ENCODE data around the gene CHKB. TPM values are rescaled to one million over a fixed set of nuclear protein-coding genes. Genes with fewer than 3 reads are reported as not detected.
"Not testable (repeated sequence)": the region's sequence is repeated elsewhere in the genome, so short reads cannot be mapped to it uniquely, and the experiment has no call there.

CHKB gene
- total RNA-seq, 1 donor from 2014 or later, result 25.4 TPM

DNA sequence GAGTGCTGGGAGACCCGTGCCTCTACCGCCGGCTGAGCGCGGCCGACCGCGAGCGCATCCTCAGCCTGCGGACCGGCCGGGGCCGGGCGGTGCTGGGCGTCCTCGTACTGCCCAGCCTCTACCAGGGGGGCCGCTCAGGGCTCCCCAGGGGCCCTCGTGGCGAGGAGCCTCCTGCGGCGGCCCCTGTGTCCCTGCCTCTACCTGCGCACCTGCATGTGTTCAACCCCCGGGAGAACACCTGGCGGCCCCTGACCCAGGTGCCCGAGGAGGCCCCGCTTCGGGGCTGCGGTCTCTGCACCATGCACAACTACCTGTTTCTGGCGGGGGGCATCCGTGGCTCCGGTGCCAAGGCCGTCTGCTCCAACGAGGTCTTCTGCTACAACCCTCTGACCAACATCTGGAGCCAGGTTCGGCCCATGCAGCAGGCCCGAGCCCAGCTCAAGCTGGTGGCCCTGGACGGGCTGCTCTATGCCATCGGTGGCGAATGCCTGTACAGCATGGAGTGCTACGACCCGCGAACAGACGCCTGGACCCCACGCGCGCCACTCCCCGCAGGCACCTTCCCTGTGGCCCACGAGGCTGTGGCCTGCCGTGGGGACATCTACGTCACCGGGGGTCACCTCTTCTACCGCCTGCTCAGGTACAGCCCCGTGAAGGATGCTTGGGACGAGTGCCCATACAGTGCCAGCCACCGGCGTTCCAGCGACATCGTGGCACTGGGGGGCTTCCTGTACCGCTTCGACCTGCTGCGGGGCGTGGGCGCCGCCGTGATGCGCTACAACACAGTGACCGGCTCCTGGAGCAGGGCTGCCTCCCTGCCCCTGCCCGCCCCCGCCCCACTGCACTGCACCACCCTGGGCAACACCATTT lies 33.5 kb downstream of the CHKB start:
- DNase-seq (ENCODE audit: low read depth in 2 of 2), result no peak

DNA sequence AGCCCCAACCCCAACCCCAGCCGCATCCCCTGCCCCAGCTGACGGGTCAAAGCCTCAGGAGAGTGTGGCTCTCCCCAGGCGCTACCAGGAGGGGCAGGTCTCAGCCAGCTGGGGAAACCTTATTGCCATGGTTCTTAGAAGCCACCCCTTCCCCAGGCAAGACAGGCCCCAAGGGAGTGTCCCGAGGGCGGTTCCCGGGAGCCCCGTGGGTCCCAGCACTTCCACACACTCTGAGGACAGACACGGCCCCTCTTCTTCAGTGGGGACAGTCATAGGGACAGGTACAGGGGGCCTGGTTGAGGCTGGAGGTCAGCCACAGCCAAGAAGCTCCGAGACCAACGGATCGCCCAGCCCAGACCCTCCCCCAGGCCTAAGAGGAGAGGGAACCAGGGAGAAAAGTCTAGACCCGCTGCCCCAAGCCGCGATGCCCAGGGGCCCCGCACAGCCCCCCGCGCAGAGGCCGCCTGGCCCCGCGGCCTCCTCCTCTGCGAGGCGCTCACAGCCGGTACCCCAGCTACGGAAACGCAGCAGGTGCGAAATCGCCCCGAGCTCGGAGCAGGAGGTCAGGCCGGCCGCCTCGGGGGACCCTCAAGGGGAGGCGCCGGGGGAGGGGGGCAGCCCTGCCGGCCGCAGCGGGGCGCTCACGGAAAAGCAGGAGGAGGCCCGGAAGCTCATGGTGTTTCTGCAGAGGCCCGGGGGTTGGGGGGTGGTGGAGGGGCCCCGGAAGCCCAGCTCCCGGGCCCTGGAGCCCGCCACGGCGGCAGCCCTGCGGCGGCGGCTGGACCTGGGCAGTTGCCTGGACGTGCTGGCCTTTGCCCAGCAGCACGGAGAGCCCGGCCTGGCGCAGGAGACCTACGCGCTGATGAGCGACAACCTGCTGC lies 34.4 kb downstream of the CHKB start:
- DNase-seq (ENCODE audit: low read depth in 2 of 2), result no peak

DNA sequence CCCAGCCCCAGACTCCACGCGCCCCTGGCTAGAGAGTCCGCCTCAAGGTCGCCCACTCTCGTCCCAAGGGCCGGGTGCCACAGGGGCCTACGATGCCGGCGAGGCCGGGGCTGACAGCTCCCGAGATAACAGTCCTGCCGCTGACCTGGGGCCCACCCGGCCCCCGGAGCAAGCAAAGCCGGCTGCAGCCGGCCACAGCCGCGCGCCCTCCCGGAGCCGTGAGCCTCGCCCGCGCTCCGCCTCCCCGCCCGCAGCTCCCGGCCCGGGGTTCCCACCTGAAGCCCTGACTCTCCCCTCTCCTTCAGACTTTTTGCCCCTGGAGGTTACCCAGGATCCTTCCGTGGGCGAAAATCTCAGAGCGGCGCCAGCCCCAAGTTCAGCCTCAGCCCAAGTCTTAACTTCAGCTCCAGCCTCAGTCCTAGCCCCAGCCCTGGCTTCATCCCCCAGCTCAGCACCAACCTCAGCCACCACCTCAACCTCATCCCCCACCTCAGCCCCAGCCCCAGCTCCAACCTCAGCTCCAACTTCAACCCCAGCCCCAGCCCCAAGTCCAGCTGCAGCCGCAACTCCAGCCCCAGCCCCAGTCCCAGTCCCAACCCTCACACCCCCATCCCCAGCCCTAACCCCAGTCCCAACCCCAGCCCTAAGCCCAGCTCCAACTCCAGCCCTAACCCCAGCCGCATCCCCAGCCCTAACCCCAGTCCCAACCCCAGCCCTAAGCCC lies 35.2 kb downstream of the CHKB start:
- DNase-seq (ENCODE audit: low read depth in 2 of 2), result no peak

DNA sequence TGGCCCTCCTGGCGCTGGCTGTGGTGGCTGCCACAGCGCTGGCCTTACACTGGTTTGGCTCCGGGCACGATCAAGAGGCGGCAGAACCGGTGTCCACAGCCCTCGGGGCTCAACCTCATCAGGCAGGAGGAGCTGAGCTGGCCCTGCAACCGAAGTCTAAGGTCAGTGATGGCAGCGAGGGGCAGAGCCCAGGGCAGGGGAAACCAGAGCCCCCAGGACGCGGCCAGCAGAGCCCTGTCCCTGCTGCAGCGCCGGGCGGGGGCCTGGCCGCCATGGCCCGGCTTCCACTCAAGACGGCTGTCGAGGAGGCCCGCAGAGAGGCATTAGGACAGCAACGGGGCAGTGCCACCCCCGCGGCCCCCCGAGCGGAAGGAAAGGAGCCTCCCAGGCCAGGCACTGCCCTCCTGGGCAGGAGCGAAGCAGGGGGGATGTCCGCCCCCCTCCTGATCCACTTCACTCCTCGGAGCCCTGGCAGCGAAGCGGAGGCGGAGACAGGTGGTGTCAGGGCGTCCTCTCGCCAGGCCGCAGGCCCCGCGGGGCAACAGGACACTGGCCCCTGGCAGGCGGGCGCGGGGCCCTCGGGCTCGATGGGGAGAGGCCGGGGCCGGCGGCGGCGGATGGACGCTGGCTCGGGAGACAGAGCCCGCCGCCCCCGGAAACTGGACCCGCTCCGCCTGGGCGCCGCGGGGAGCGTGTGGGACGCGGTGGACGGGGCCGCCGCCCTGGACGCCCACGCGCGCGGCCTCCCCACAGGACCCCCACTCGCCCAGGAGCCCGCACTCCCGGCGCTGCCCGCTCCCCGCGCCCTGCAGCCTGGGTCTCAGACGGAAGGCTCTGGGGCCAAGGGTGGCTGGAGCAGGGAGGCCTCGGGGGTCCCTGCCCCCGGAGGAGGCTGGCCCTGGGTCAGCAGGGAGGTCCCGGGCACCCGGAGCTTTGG lies 36.1 kb downstream of the CHKB start:
- DNase-seq (ENCODE audit: low read depth in 2 of 2), result no peak

DNA sequence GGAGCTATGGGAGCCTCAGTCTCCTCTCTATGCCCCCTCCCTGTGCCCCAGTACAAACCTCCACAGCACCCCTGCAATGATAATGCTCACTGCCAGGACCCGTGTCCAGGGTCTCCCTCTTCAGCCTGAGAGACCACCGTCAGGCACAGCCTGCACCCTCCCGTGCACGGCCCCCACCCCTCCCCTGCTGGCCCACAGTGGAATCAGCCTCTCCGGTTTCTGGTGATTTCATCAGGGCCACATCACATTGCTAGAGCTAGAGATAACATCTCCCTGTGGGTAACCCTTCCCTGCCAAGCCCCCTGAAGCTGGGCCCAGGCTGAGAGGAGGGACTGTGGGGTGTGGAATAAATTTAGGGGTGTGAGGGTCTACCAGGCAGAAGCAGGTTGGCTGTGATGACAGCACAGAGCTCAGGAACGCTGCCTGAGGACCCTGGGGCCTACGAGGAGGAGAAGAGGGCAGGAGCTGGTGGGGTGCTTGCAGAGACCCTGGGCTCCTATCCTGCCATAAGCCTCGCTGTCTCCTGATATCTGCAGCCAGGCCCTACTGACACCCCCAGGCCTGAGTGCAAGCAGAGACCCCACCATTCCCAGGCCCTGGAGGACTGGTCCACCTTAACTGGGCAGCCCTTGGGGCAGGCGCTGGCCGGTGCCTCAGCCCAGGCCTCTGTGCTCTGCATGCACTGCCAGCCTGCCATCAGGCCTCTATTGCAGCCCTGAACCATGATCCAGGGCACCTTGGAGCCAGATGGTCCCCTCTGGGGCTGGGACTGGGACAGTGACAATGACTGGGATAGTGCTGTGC lies 36.9 kb downstream of the CHKB start, which contains the start of gene KLHDC7B:
Gene KLHDC7B (plus strand): TSS at position 378 of the 804 bp plus-strand sequence. CDS start 345 bp downstream, at position 723.
- DNase-seq (ENCODE audit: low read depth in 2 of 2), result no peak

DNA sequence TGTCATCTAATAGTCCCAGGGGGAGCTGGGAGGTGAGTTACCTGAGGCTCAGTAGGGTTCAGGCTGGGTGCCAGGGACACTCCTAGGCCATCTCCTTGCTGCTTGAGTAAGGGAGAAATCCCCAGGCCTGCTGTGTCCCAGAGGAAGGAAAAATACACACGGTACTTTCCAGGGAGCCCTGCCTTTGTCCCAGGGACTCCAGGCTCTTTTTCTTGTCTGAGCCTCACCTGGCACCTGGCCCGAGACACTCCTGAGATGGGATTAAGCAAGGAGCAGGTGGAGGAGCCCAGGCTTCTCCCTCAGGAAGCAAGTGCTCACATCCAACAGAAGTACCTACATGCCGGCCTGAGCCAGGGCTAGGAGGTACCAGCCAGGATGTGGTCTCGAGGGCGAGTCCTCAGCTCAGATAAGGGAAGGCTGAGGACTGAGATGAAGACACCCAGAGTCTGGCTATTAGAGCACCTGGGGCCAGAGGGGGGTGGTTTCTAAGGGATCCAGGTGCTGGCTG lies 37.8 kb downstream of the CHKB start:
- no peak for DNase-seq (ENCODE audit: low read depth in 2 of 2)

DNA sequence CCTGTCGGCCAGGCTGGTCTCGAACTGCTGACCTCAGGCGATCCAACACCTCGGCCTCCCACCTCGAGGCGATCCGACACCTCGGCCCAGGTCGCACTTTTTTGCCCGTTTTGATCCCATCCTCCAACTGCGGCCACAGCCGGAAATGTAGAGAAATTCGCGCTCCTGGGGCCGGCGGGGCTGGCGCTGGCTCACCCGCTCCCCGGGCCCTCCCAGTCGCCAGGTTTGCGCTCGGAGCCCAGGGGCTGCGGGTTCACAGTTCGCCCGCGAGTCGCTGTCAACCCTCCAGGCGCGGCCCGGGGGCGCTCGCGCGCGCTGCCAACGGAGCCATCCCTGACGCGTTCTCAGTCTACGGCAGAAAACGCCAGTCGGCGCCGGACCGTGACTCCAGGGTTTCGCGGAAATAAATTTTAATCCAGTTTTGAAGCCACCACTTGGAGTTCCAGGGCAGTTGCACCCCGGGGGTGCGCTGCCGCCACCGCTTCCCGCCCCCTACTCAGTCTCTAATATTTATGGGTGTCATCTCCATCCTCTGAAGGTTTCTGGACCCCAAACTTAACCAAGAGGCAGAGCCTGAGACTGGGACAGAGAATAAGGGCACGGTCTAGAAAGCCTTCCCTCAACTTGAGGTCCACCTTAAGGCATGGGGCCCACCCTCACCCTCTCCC lies 38.4 kb downstream of the CHKB start:
- DNase-seq (ENCODE audit: low read depth in 2 of 2), result peak; percentile 64 to 79

DNA sequence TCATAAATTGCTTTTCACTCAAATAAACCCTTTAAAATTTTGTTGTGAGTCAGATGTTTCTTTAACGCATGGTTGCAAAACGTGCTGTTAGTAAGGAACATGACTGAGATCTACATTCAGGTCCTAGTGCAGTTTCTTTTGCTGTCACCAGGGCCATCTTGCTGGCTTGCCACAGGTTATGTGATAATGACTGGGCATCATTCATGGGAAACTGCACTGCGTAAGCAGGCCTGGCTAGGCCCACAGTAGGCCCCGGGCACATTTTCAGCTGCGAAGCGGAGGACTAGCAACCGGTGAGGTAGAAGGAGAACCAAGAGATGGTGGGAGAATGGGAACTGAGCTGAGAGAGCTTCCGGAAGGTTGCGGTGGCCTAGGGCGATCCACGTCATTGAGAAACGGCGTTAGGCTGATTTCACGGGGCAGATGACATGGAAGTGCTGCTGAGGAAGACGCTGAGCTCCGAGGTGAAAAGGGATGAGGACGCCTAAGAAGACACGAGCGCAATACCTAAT lies 40.2 kb downstream of the CHKB start:
- no peak for DNase-seq (ENCODE audit: low read depth in 2 of 2)

DNA sequence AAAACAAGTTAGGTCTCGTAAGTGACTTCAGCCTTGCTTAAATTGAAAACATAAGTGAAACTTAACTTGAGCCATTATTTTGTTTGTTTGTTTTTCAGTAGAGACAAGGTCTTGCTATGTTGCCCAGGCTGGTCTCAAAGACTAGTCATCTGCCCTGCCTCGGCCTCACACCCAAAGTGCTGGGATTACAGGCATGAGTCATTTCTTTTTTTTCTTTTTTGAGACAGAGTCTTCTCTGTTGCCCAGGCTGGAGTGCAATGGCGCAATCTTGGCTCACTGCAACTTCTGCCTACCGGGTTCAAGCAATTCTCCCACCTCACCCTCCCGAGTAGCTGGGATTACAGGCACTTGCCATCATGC lies 41.0 kb downstream of the CHKB start:
- DNase-seq (ENCODE audit: low read depth in 2 of 2), result peak in 1 of 2 donors; percentile 66

DNA sequence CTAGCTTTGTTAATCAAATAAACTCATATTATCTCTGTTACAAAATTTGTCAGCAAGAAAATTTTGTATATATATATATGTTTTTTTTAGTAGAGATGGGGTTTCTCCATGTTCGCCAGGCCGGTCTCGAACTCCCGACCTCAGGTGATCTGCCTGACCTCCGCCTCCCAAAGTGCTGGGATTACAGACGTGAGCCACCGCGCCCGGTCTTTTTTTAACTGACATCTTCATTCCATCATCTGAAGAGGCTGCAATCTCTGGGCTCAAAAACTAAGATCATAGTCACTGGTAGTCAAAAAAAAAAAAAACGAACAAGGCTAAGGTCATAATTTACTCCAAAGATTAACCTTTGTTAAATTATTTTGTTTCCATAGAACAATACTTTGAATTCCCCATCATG lies 42.3 kb downstream of the CHKB start:
- no peak for DNase-seq (ENCODE audit: low read depth in 2 of 2)

DNA sequence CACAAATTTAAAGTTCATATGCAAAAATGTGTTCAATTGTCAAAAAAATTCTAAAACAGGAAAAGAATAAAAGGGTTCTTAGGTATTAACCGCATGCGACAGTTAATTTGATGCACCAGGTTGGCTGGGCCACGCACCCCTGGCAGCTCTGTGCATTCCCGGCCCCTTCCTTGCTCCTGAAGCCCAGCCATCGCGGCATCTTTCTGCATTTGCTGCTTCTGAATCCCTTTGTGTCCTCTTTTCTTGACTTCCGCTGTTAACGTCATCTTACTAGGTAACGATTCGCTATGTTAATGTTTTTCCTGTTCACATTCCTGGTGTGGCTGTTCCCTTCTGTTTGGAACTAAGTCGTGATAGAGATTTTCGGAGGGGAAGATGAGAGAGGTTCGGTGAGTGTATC lies 44.9 kb downstream of the CHKB start:
- DNase-seq (ENCODE audit: low read depth in 2 of 2), result no peak

DNA sequence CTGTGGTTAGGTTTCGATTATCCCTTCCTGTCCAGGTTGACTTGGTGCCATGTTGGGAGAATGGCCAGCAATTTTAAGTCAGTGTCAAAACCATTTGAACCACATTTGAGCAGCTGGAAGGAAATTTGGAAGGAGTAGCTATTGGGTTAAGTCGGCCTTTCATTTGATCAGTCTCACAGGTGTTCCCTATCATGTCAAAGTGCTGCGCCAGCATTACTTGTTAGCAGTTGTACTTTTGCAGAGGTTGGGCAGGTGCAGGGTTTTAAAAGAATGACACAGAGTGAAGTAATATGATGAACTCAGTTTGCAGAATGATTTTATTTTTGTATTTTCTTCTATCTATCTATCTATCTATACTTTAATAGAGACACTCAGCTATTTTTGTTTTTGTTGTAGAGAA lies 46.4 kb downstream of the CHKB start:
- DNase-seq (ENCODE audit: low read depth in 2 of 2), result no peak

DNA sequence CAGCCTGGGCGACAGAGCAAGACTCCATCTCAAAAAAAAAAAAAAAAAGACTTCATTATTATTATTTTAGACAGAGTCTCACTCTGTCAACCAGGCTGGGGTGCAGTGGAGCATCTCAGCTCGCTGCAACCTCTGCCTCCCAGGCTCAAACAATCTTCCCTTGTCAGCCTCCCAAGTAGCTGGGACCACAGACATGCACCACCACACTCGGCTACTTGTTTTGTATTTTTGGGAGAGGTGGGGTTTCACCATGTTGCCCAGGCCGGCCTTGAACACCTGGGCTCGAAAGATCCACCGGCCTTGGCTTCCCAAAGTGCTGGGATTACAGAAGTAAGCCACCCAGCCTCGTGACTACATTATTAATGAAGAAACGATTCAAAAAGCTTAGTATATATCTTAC lies 47.5 kb downstream of the CHKB start:
- no peak for DNase-seq (ENCODE audit: low read depth in 2 of 2)

DNA sequence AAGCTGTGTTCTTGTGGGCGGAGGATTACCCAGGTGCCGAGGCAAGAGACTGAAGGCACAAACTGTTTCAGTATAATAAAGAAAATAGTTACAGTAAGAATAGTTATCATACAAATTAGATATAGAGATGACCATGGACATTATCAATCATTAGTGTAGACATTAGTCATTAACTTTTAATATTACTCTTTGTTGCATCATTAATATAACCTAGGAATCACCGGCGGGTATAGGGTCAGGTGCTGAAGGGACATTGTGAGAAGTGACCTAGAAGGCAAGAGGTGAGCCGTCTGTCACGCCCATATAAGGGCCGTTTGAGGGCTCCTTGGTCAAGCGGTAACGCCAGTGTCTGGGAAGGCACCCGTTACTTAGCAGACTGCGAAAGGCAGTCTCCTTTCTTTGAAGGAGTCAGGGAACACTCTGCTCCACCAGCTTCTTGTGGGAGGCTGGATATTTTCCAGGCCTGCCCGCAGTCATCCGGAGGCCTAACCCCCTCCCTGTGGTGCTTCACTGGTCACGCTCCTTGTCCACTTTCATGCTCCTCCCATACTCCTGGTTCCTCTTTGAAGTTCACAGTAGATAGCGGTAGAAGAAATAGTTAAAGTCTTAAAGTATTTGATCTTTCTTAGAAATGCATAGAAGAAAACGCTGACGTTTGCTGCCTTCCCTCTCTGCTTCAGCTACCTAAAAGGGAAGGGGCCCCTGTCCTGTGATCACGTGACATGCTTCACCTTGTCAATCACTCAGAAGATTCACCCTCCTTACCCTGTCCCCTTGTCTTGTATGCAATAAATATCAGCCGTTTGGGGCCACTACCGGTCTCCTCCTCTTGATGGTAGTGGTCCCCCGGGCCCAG lies 48.6 kb downstream of the CHKB start:
- DNase-seq (ENCODE audit: low read depth in 2 of 2), result not testable (repeated sequence)

DNA sequence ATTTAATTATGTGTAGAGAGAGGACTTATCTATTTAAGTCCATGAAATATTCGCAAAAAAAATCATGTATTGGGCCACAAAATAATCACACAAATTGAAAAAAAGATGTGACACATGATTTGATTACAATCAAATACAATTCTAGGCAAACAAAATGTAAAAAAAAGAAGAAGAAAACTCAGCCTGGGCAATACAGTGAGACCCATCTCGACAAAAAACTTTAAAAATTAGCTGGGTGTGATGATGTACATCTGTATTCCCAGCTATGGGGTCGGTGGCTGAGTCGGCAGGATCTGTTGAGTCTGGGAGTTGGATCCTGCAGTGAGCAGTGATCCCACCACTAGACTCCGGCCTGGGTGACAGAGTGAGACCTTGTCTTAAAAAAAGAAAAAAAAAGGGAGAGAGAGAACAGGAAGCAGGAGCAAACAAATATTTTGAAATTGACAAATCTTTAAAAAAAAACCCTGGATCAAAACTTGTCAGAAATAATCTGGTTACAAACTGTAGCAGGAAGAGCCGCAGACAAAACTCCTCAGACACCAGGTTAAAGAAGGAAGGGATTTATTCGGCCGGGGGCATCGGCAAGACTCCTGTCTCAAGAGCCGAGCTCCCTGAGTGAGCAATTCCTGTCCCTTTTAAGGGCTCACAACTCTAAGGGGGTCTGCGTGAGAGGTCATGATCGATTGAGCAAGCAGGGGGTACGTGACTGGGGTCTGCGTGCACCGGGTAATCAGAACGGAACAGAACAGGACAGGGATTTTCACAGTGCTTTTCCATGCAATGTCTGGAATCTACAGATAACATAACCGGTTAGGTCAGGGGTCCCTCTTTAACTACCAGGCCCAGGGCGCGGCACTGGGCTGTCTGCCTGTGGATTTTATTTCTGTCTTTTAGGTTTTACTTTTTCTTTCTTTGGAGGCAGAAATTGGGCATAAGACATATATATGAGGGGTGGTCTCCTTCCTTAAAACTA lies 49.5 kb downstream of the CHKB start:
- DNase-seq (ENCODE audit: low read depth in 2 of 2), result no peak

DNA sequence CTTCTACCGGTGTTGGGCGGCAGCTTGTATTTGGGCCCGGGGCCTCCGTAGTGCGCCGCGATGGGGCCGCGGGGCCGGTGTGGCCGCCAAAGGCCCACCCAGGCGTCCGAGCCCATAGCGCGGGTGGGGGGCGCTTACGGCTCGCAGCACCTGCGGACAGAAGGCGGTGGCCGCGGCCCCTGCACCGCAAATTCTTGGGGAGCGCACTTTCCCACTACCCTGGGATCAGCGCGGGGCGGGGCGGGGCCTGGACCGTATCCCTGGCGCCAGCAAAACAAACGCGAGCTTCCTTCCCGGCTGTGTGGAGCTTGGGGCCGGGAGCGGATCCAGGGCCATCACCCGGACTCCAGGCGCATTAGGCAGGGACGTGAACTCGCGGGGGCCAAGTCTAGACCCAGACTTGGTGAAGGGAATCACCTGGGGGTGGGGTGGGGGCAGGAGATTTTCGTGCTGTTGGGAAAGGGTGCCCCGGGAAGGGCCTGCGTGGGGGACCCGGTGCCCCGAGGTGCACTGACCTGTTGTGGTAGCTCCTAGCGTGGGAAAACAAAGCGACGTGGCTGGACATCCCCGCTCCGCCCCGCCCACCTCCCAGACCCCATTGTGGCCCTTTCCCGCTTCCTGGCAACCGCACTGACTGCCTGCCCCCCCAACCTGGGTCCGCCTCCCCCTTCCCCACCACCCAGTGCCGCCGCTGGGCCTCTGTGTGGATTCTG lies 50.5 kb downstream of the CHKB start:
- DNase-seq (ENCODE audit: low read depth in 2 of 2), result peak; percentile 77 to 91
